ENCODE measurements around the gene CTRL.
"Not testable (repeated sequence)": the region's sequence is repeated elsewhere in the genome, so short reads cannot be mapped to it uniquely, and the experiment has no call there.

Gene CTRL

DNA sequence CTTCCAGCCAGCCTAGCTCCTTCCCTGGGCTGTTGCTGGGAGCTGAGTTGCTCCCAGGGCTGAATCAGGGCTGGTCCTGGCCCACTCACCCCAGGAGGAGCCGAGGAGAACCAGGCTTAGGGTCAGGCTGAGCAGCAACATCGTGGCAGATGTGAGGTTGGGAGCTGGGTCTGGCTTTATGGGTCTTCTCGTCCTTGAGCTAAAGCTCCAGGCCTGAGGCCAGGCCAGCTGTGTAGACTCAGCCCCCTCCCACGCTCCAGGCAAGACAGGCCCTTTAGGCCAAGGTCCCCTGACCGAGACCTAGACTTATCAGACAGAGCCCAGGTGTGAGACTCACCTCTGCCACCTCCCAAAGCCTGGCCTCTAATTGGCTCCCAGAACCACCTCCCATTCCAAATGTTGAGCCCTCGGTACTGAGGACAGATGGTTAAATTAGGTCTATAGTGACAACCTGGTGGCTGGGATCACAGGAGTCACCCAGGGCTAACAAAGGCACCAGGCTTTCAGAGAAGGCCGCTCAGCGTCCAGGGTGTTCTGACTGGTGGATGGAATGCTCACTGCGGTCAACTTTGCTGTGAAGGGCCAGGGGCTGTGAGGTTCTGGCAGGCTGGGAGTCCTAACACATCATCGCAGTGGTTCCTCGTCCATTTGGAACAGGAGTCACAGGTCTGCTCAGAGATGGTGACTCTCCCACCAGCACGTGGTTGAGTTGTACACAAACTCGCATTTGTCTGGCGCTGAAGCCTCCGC is at the start of gene CTRL:
Gene CTRL, minus strand, starts transcription at position 151 of the 750 bp plus-strand sequence. Its CDS starts 10 bp downstream, at position 141.
- no peak for DNase-seq

DNA sequence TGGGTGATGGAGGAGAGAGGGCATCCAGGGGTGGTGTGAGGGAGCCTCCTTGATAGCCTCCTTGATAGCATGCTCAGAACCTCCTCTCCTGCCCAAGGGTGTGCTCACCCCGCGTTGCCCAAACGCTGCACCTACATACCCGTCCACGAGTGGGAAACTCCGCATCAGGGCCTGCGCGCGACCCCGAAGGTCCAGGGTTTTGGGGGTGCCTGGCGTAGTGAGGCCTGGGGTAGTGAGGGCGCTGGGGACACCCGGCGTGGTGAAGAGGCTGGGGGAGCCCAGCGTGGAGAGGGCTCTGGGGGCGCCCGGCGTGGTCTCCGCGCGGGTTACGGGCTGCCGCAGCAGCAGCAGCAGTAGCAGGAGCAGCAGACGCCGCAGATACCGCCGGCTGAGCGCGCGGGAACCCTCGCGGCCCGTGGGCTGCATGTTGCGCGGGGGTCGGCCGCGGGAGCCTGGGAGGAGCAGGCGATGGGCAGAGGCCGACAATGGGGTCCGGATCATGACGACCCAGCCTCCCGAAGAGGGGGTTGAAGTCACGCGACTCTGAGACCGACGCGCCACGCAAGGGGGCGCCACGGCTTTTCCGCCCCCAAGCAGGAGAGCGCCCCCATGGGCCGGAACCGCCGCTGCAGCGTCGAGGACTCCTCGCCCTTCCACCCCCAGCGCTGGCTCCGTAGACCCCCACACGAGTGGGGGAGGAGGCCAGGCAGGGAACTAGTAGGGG is 48.5 kb upstream of the CTRL start, which contains the start of gene DPEP3:
Gene DPEP3, minus strand, starts transcription at position 545 of the 724 bp plus-strand sequence. Its CDS starts 119 bp downstream, at position 426.
- no peak for DNase-seq

DNA sequence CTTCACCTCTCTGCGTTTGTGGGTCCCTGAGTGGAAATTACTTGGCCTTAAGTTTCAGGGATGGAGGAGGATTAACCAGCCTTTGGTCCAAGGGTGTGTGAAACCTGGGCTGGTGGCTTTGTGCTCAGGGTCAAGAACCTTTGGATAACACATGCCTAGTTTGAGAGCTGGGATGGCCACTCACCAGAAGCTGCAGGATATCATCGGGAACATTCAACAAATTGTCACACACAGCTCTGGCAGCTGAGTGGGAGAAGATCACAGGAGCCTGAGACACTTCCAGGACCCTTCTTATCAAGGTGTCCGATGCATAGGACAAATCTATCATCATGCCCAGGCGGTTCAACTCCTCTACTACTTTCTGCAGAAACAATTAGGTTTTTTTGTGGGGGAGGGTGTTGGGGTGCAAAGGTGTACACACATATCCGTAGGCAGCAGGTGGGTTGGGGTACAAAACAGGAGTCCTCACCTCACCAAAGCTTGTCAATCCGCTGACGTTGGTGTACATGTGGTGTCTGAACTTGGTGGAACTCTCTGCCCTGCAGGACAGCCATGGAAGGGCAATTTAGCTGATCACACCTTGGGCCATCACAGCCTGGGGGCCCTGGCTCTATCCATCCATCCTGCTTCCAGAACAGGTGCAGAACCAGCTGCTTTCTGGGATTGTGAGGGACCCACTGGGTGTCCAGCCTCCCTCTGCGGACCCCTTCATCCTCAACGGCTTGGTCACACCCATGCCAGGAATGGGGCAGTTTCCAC is 46.0 kb upstream of the CTRL start:
- DNase-seq = no peak

DNA sequence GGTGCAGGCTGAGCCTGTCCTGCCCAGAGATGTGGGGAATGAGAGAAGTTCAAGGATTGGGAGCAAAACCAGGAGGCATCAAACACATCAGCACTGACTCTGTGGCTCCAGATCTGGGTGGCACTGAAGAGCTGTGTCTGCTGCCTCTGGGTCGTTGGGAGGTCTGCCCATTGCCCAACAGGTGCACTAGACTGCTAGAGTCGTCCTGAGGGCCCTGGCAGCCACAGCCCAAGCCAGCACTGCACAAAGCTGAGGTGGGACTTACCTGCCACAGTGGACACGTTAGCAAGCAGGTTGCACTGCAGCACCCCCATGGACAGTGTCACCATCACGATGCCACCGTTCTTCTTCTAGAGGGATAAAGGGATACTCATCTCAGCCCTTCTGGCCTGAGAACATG is 45.3 kb upstream of the CTRL start:
- DNase-seq = no peak

DNA sequence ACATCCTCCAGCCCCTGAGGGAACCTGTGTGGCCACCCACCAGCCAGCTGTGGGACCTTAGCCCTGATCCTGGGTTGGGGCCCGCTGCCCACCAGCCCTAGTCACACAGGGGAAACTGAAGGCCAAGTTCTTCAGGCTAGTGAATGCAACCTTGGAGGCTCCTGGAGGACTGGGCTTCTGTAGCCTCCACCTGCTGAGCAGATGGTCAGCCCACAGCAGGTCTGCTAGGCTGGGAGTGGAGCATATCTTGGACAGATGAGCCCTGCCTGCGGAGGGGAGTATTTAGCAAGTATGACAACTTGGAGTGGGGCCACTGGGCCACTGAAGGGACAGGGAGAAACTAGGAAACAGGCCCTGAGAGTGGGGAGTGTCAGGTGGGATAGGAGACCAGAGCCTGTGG is 44.5 kb upstream of the CTRL start:
- DNase-seq = no peak

DNA sequence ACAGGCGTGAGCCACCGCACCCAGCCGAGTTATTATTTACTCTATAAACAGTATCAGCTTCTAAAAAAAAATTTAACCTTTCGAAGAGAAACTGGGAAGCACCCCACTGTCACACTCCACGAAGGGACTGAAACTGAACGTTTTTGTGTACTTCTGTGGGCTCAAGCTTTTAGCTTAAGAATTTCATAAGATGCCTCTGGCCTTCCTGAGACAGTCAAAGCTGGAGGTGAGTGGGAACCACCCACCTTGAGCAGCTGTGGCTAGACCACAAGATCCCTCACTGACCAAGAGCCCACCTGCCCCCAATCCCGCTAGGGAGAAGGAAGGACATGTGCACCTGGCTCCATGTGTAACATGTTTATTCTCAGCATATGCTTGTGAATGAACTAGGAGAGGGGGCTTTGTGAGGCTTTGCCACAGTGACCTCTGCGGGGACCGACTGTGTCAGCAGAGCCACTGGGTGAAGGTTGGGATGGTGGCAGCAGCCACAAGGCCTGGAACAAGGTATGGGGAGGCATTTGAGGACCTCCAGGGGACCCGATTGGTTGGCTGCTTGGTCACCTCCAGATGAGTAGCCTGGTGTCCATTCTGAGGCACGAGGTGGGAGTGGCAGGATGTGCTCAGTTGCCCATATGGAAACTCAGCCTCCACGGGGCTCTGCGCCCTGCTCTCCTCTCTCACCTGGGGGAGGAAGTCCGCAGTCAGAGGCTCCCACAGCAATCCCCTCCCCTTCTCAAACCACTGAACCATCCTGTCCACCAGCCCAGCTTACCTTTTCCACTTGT is 43.9 kb upstream of the CTRL start:
- no peak for DNase-seq

DNA sequence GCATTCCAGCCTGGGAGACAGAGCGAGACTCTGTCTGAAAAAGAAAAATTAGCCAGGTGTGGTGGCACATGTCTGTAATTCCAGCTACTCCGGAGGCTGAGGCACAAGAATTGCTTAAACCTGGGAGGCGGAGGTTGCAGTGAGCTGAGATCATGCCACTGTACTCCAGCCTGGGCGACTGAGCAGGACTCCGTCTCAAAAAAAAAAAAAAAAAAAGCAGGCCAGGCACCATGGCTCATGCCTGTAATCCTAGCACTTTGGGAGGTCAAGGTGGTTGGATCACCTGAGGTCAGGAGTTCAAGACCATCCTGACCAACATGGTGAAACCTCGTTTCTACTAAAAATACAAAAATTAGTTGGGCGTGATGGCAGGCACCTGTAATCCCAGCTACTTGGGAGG is 40.6 kb upstream of the CTRL start:
- DNase-seq = not testable (repeated sequence)

DNA sequence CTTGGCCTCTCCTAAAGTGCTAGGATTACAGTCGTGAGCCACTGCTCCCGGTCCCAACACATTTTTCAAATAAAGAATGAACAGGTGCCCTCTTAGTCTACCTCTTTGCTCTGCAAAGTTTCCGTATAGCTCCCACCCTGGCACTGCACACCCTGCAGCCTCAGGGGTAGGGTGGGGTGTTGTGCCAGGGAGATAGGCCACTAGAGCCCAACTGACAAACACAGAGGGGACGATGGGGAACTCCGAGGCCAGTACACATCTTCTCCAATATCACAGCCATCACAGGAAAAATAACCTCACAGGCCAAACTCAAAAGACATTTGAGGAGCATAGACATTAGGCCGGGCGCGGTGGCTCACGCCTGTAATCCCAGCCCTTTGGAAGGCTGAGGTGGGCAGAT is 39.4 kb upstream of the CTRL start:
- DNase-seq = no peak

DNA sequence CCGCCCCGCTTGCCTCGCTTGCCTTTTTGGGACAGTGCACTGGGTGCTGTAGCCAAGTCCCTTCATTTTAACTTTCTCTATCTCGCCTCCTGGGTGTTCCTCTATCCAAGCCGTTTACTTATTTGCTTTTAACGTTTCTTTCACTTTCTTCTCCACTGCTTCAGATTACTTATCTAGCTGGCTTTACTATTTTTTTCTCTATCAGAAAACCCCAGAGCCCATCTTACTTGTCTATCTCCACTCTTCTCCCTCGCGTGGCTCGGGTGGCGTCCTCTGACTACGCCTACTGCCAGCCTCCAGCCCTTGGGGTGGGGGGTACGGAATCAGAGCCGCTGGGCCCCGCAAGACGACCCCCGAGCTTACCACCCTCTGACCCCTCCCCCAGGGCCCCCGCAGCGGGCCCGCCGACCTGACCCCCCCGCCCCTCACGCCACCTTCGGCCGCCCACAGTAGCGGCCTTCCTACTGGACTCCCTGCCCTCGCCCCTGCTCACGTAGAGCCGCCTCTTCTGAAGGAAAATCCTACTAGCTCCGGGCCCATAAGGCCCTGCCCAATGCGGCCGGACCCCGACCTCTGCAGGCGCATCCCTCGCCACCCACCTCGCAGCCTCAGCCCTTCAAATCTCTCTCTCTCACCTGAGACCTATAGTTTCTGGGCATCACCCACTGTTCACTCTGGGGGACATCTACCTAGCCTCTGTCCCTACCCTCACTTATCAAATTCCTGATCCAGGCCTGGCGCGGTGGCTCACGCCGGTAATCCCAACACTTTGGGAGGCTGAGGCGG is 37.8 kb upstream of the CTRL start:
- DNase-seq = no peak

DNA sequence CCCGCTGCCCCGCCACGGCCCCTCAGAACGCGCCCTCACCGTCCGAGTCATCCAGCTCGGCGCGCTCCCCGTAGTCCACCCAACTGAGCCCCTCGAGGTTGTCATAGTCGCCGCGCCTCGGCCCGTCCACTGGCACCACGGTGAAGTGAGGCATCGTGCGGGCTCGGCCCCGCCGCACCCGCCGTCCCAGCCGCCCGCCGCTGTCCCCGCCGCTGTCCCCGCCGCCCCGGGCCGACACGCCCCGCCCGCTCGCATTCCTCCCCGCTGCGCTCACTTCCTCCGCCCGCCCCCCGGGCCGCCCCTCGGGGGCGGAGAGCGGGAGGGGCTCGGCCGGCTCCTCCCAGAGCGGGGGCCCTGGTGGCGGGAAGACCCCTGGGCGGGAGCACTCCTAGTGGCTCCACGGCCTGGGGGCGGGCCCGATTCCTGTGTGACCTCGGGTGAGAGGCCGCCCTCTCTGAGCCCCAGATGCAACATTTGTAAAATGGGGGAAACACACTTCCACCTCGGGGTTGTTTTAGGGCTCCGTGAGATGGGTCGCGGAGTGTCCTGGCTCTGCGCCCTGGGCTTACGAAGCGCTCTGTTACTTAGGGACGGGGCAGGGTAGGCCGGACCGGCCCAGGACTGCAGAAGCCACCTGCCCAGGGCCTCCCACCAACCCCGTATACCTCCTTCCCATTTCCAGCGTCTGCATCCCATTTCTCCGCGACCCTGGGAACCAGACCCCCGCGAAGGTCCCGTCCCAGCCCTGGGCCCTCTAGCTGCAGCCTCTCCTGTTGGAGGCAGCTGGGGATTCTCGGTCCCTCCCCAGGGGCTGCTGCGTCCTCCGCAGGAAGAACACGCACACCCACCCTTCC is 37.0 kb upstream of the CTRL start, which contains the start of gene SLC12A4:
Gene SLC12A4, minus strand, starts transcription at position 238 of the 854 bp plus-strand sequence. Its CDS starts 84 bp downstream, at position 154.
- peak; percentile 87 for DNase-seq

DNA sequence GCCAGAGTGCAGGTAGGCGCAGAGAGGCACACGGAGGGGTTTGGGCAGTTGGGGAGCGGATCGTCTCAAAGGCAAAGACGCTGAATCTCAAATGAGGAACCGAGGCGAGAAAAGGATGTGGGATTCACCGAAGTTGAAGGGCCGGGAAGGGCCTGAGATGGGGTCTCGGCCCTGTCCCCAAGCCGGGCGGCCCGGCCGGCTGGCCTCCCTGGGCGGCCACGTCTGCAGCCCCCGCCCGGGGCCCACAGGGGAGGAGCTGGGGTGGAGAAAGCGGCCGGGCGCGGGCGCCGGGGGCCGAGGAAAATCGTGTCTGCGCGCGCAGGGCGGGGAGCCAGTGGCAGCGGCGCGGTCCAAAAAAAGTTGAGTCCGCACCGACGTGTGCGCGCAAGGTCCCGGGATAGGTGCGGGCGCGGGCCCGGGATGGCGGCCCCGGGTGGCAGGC is 36.3 kb upstream of the CTRL start:
- peak; percentile 45 for DNase-seq

DNA sequence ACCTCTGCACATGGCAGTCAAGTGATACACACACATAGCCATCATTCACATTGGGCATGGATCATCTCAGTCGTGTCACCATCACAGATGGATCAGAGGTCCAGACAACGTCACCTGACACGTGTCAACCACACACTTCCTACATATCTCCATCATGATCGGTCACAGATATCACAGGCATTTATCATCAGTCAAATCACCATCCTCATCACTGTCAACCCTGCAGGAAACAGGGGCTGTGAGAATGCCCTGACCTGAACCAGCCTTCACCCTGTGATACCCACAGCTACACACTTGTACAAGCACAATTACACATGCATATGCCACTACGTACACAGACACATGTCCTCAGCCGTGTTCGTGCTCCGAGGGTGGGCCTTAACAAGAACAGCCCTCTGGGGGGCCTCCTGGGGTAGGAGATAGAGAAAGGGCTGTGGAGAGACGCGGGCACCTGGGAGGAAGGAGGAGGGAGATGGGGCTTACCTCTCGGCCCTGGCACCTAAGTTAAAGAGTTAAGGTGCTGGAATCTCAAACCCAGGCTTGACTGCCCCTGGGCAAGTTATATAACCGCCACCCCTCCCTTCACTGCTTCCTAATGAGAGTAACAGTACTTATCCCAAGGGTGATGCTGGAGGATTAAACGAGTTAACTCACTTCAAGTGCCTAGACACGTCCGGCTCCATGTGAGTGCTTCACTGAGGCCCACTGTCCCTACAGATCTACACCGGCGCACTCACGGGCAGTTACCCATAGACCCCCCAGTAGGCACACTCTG is 35.7 kb upstream of the CTRL start:
- DNase-seq = peak; percentile 19

DNA sequence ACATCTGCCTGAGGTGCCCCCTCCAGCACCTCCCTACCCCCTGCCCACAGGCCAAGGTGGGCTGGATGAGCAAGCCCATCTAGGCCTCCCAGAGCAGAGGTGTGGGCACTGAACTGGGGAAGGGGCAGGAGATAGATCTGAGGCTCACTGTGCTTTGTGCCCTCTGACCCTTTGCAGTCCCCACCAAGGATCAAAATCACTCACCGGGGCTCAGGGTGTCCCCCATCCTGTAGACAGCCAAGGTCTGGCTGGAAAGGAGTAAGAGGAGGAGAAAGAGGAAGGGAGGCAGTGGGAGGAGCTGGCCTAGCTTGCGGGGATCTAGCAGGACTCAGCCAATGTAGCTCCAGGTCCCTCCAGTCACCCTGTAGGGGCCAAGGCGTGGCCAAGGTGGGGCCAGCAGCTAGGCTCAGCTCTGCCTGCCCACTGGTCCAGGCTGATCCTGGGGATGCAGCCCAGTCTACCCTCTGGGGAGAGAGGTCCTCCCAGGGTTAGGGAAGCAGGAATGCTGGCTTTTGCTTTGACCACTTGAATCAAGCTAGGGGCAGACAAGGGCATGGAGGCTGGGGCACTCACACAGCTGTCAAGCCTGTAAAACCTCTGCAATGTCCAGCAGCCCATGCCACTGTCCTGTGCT is 35.0 kb upstream of the CTRL start:
- DNase-seq = no peak

DNA sequence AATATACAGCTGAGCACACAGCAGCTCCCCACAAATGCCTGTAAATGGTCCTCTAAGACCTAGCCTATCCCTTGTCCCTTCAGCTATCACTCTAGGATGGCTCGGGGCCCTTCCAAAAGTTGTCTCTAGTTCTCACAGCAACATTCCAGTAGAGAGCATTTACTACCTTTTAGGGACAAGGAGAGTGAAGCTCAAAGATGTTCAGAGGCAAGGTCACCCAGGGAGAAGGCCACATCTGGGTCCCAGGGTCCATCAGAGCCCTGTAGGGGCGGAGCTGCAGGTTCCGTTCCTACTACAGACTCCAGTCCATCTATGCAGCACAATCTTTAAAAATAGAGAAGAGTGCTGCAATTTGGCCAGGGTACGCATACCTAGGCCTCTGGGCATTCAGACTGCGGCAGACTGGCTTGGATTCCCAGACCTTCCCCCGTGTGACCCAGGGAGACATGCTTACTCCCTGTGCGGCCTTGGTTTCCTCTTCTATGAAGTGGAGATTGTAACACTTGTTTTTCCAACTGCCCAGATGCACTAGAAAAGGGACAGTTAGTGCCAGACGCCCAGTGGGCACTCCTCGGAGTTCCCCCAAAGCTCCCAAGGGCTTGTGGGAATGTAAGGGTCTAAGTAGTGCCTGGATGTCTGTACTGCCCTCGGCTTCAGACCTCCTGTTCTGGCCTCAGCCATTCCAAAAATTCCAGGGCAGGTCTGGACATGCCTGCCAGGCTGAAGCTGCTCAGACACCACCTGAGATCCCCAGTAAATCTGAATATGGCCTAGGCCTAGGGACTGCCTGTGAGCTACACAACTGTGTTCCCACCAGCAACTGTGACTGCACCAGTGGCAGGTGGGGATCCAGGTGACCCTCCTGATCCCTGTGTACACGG is 34.2 kb upstream of the CTRL start:
- DNase-seq = no peak

DNA sequence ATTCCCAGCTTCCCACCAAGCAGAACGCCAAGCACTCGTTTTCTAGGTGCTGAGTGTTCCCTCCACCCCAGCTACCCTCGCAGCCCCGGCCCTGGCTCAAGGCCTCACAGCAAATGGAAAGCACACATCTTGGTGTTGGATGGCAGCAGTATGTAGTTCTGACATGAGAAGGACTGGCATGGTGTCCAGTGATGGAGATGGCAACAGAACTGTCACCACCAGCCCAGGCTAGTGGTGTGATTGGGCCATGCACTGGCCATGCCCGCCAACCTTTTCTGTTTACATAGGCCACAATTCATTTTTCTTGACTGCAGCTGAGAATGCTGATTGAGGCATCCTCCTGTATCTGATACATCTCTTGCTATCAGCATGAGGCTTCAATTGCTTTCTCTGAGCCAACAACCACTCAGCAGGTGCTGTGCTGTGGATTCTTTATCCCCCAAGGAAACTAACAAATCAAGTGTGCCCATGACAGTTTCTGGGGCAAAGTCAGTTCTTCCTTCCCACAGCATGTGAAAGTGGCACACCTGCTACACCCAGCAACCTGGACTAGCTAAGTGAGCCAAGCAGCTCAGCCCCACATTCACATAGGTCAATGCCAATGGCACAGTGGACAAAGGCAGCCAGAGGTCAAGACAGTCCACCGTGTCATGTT is 32.9 kb upstream of the CTRL start:
- no peak for DNase-seq

DNA sequence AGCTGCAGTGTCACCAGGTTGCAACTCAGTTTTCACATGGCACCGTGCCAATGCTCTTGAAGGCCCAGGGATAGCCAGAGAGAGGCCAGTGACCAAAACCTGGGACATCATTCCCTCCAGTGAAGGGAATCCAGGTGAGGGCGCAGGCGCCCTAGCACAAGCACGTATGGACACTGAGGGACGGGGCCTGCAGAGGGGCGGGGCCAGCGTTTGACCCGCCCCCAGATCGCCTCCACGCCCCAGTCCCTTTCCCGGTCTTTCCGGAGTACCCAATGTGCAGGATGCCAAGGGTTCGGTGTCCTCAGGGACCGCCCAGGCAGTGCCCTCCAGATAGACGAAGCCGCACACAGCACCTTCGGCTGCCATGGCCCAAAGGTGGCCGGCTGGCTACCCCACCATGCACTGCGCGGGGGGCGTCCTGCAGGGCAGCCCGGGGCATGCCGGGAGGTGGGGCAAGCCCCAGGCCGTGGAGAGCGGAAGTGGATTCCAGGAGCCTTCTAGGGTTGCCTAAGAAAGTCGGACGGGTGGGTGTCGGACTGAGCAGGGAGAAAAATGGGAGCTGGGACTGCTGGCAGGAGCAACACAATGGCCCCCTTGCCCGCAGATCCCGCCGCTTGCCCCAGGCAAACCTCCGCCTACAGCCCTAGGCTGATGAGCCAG is 32.1 kb upstream of the CTRL start:
- no peak for DNase-seq

DNA sequence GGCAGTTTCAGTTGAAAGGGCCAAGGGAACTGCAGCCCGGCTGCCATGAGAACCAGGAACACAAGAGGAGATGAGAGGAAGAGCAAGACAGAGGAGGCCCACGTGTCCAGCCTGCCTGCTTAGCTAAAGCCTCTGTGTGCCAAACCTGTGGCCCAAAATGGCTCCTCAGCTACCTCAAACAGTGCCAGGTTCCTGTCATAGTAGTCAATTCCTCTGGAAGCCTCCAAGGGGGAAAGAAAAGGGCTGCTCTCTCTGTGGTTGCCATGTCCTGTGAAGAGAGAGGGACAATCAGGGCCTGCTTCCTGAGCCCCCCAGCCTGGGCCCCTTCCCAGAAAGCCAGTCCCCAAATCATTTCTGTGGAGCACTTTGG is 31.6 kb upstream of the CTRL start:
- no peak for DNase-seq
